ENCODE results near the gene FXYD4. TPM values are rescaled to one million over a fixed set of nuclear protein-coding genes. Genes with fewer than 3 reads are reported as not detected.
A peak's percentile ranks its signal among the peaks of the same experiment; 100 is the strongest.

The FXYD4 gene
- total and polyA plus RNA-seq, 4 donors: 0.65 to 3.9 (median 2.9) TPM; not detected in 1

- Histone ChIP-seq H3K9me3 (ENCODE audit: control insufficient read depth in 4 of 4, insufficient read depth in 3 of 4, low read length in 3 of 4) (no peaks in the 10 kb centered on the region), H3K4me3 (no peak overlapping the region), H3K27me3 (ENCODE audit: control insufficient read depth in 3 of 3, insufficient read depth in 3 of 3, low read length in 2 of 3) (no peaks in the 10 kb centered on the region), H3K4me1 (ENCODE audit: control insufficient read depth in 5 of 5, insufficient read depth in 5 of 5, low read length in 5 of 5) (peaks cover 0 to 3% (median 0%) of the 10 kb centered on the region in 5 donors), H3K9ac (ENCODE audit: insufficient read depth in 1 of 2, low read length in 2 of 2) (no peak overlapping the region), H3K36me3 (ENCODE audit: control insufficient read depth in 4 of 4, insufficient read depth in 4 of 4, low read length in 4 of 4) (no peaks in the 10 kb centered on the region), H3K27ac (ENCODE audit: low read depth in 1 of 2, low read length in 1 of 2) (no peak overlapping the region)
- 79 to 91% methylated on average over 8 of the region's 8 CpGs for WGBS, 2 donors
- DNase-seq (no peak), ATAC-seq (ENCODE audit: insufficient read depth, low FRiP score) (no peak)
- TF ChIP-seq, protein P1, sequence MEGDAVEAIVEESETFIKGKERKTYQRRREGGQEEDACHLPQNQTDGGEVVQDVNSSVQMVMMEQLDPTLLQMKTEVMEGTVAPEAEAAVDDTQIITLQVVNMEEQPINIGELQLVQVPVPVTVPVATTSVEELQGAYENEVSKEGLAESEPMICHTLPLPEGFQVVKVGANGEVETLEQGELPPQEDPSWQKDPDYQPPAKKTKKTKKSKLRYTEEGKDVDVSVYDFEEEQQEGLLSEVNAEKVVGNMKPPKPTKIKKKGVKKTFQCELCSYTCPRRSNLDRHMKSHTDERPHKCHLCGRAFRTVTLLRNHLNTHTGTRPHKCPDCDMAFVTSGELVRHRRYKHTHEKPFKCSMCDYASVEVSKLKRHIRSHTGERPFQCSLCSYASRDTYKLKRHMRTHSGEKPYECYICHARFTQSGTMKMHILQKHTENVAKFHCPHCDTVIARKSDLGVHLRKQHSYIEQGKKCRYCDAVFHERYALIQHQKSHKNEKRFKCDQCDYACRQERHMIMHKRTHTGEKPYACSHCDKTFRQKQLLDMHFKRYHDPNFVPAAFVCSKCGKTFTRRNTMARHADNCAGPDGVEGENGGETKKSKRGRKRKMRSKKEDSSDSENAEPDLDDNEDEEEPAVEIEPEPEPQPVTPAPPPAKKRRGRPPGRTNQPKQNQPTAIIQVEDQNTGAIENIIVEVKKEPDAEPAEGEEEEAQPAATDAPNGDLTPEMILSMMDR (IDR thresholded peaks at IDR 0.05; ENCODE audit: control extremely low read depth, extremely low read depth): no peak
Measured at GRCh38 chr10:43344051-43344450, 27.4 kb upstream of the FXYD4 start.

- TF ChIP-seq, protein P1 (IDR thresholded peaks at IDR 0.05; ENCODE audit: control extremely low read depth, extremely low read depth): no peak
- no peaks in the 10 kb centered on the region for H3K9me3 ChIP-seq (ENCODE audit: control insufficient read depth in 4 of 4, insufficient read depth in 3 of 4, low read length in 3 of 4)
- H3K27ac ChIP-seq (ENCODE audit: low read depth in 1 of 2, low read length in 1 of 2): no peak overlapping the region
- peaks cover 0 to 3% (median 0%) of the 10 kb centered on the region in 5 donors for H3K4me1 ChIP-seq (ENCODE audit: control insufficient read depth in 5 of 5, insufficient read depth in 5 of 5, low read length in 5 of 5)
- peaks cover 0 to 6% (median 2%) of the 10 kb centered on the region in 3 donors for H3K27me3 ChIP-seq (ENCODE audit: control insufficient read depth in 3 of 3, insufficient read depth in 3 of 3, low read length in 2 of 3)
- H3K36me3 ChIP-seq (ENCODE audit: control insufficient read depth in 4 of 4, insufficient read depth in 4 of 4, low read length in 4 of 4): no peaks in the 10 kb centered on the region
- H3K9ac ChIP-seq (ENCODE audit: insufficient read depth in 1 of 2, low read length in 2 of 2): no peak overlapping the region
- no peak overlapping the region for H3K4me3 ChIP-seq
- ATAC-seq (ENCODE audit: insufficient read depth, low FRiP score) (no peak), DNase-seq (no peak)
- WGBS, 2 donors: 94 to 95% methylated on average over 4 of the region's 4 CpGs
Measured at GRCh38 chr10:43347997-43348396, 23.4 kb upstream of the FXYD4 start.

- peak; percentile 89 to 93 (median 90) for DNase-seq
Measured at GRCh38 chr10:43348511-43349312, 22.7 kb upstream of the FXYD4 start.

More at GRCh38 chr10:43348511-43349312, 22.7 kb upstream of the FXYD4 start:
- TF ChIP-seq, protein P1 (IDR thresholded peaks at IDR 0.05; ENCODE audit: control extremely low read depth, extremely low read depth): peak; percentile 89
- WGBS, 2 donors: 54 to 56% methylated on average over 13 of the region's 13 CpGs
- Histone ChIP-seq H3K27me3 (ENCODE audit: control insufficient read depth in 3 of 3, insufficient read depth in 3 of 3, low read length in 2 of 3) (peaks cover 0 to 6% (median 2%) of the 10 kb centered on the region in 3 donors), H3K4me1 (ENCODE audit: control insufficient read depth in 5 of 5, insufficient read depth in 5 of 5, low read length in 5 of 5) (peaks cover 0 to 3% (median 0%) of the 10 kb centered on the region in 5 donors), H3K9me3 (ENCODE audit: control insufficient read depth in 4 of 4, insufficient read depth in 3 of 4, low read length in 3 of 4) (no peaks in the 10 kb centered on the region), H3K4me3 (no peak overlapping the region), H3K27ac (ENCODE audit: low read depth in 1 of 2, low read length in 1 of 2) (no peak overlapping the region), H3K36me3 (ENCODE audit: control insufficient read depth in 4 of 4, insufficient read depth in 4 of 4, low read length in 4 of 4) (no peaks in the 10 kb centered on the region), H3K9ac (ENCODE audit: insufficient read depth in 1 of 2, low read length in 2 of 2) (no peak overlapping the region)
- peak; percentile 99 for ATAC-seq (ENCODE audit: insufficient read depth, low FRiP score)

Data from lung (tissue), 12 donors.